ENCODE data around the gene NR2F2.

NR2F2 gene

DNA sequence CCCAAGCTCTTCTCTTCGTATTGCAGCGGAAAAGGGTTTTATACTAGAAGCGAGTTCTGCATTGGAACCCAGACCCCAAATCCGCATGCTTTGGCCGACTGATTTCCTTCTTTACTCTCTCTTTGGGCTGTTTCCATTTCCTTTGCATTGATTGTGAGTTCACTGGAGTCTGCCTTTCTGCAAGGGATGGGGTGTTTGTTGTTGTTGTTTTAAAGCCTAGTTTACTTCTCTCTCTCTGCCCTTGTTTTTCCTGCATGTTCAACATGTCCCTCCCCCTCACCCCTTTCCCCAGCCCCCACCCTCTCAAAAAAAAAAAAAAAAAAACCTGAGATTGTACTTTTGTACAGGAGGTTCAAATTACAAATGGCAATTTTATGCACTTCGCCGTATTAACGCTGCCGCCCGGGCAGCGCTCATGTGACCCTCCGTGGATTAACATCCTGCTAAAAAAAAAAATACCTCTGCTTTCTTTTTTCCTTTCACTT is 2.2 kb downstream of the NR2F2 start:
- no peak for DNase-seq (ENCODE audit: low spot score)

DNA sequence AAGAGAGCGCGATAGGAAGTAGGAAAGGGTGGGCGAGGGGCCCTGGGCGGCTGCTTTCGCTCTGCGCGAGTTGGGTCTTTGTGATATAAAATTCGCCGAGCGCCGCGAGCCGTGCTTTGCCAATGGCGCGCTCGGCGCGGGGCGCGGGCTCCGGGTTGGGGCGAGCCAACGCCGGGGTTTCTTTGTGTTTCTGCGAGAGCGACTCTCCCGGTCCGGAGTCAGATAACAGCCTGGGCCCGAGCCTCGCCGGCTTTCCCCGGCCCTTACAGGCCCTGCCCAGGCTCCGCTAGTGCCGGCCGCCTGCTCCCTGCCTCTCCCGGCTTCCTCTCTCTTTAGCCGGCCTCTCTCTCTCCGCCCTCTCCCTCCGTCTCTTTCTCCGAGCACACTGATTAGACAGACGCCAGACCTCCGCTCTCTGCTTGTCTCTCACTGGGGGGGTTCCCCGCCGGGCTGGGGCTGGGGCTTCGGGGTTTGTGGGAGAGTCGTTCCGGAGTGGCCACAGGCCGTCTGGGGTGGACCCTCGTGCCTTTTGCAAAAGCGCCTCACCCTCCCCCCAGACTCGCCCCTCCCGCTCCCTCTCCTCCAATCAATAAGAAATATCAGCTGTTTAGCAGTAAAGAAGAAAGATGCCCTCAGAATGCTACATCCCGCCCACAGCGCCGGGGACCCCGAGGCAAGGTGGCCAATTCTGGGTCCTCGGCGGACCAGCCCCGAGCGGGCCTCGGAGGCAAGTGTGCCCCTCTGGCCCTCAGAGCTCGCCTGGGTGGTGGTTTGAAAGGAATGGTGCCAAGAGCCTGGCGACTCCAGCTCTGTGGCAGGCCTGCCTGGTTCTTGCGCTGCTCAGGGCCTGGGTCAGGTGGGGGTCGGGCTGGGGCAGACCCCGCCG is 2.9 kb downstream of the NR2F2 start:
- peak; percentile 51 for DNase-seq (ENCODE audit: low spot score)

DNA sequence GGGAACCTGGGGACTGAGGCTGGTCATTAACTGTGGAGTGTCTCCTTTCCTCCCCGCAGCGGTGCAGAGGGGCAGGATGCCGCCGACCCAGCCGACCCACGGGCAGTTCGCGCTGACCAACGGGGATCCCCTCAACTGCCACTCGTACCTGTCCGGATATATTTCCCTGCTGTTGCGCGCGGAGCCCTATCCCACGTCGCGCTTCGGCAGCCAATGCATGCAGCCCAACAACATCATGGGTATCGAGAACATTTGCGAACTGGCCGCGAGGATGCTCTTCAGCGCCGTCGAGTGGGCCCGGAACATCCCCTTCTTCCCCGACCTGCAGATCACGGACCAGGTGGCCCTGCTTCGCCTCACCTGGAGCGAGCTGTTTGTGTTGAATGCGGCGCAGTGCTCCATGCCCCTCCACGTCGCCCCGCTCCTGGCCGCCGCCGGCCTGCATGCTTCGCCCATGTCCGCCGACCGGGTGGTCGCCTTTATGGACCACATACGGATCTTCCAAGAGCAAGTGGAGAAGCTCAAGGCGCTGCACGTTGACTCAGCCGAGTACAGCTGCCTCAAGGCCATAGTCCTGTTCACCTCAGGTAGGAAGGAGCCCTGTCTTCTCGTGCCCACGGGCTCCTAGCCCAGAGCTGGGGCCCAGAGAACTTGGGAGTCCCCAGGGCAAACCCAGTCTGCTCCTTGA is 3.7 kb downstream of the NR2F2 start:
- no peak for DNase-seq (ENCODE audit: low spot score)

DNA sequence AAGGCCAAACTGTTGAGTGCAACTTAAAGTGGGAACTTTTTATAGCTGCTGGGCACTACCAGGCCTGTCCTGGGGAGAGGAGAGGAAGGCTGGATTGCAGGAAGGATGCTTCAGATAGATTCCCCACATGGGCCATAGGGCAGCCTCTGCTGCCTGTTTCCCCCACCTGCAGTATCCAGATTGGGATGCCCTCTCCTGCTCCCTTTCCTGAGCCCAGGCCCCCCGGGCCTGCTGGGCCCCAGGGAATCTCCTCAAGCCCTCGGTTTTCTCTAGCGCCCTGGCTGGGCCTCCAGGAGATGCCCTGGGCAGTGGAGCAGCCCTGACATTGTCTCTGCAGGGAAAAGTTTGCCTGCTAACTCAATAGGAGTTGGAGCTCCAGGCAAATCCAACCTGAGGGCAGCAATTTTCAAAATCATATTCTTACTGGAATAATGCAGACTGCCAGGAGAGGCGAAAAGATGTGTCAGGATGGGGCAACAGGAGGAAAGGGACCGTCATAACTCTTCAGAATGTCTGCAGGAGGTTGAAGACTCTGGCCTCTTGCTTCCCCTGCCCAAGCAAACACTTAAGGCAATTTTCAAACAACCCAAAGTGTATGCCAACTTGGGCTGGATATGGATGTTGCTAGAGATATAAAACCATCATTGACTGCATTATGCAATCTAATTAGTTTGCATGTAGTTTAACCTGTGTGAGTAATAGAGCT is 4.4 kb downstream of the NR2F2 start:
- DNase-seq (ENCODE audit: low spot score) = no peak

DNA sequence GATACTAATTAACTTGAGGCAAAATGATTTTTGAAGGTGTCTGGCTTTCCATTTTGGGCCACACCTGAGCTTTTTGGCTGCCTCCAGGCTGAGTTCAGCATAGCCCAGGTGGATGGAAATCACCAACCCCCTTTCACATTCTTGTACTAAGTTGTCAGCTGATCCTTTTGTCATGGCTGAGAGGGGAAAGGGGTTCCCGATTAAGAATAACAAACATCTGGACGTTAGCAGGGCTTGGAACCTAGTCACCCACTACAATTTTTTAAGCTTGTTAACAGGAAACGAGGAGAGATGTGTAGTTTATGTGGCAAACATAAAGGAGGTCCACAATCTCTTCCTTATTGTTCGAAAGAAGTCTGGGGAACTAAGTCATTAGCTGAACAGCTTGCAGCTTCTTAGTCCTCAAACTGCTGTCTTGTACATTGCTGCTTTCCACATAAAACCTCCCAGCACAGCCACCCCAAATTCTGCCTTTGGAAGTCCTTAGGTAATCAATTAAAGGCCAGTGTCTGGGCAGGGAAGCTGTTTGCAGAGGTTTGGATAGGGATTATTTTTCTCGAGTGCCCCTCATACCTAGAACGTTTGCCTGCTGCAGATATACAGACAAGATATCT is 5.0 kb downstream of the NR2F2 start:
- DNase-seq (ENCODE audit: low spot score) = no peak

DNA sequence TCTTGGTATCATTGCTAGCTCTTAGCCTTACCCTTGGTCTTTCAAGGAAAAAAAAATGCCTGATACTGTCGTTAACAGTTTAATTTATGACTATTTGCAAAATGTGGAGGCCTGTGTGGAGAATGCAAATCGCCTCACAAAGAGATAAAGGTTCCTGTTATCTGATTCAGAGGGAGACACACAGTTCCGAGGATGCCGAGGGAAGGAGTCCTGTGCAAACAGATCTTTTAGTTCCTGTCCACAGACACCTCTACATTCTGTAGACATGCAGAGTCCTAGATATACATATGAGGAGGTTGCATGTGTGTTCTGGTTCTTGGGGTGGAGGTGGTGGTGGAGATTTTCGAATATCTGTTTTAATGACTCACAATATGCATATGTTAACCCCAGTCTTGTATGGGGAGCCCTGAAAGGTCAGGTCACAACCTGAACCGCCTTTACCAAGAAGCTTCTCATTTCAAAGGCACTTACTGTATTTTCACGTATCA is 5.7 kb downstream of the NR2F2 start:
- DNase-seq (ENCODE audit: low spot score) = no peak

DNA sequence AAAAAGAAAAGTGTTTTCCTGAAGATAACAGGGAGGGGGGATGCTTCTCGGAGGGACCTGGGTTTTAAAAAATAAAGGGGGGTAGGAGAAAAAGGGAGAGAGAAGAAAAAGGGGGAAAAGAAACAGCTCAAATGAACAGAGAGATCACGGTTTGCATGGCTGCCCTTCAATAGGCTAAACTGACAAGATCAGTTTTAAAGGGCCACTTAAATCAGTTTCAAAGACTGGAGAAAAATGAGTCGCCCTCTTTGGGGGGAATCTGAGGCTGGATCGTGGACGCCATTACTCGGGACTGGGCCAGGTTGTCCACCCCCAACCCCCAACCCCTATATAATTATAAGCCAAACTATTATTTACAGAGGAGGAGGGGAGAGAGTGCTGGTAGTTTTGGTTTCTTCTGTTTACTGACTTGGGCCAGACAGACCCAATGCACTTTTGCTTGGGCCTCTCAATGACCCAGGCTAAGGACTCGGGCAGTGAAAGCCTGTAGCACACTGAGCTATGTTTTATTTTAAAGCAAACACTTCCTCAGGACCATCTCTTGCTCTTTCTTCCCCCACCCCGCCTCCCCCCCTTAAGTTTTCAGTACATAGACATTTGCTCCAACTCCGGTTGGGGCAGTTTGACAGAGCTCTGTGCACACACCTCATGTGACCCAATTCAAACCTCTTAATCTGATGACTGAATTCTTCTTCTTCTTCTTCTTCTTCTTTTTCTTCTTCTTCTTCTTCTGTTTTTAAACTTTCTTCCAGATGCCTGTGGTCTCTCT is 6.3 kb downstream of the NR2F2 start:
- DNase-seq (ENCODE audit: low spot score) = no peak

DNA sequence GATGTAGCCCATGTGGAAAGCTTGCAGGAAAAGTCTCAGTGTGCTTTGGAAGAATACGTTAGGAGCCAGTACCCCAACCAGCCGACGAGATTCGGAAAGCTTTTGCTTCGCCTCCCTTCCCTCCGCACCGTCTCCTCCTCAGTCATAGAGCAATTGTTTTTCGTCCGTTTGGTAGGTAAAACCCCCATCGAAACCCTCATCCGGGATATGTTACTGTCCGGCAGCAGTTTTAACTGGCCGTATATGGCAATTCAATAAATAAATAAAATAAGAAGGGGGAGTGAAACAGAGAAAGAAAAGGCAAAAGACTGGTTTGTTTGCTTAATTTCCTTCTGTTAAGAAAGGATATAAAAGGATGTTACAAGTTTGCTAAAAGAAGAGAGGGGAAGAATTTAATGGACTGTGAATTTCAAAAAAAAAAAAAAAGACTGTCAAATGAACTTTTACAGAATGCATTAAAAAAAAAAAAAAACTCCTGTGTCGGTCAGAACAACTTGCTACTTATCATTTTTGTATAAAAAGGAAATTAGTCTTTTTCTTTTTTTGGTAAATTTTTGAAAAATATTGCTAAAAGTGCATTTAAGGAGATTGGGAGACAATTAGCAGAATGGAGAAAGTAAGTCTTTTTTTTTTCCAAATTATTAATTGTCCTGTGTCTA is 7.0 kb downstream of the NR2F2 start:
- DNase-seq (ENCODE audit: low spot score) = no peak

DNA sequence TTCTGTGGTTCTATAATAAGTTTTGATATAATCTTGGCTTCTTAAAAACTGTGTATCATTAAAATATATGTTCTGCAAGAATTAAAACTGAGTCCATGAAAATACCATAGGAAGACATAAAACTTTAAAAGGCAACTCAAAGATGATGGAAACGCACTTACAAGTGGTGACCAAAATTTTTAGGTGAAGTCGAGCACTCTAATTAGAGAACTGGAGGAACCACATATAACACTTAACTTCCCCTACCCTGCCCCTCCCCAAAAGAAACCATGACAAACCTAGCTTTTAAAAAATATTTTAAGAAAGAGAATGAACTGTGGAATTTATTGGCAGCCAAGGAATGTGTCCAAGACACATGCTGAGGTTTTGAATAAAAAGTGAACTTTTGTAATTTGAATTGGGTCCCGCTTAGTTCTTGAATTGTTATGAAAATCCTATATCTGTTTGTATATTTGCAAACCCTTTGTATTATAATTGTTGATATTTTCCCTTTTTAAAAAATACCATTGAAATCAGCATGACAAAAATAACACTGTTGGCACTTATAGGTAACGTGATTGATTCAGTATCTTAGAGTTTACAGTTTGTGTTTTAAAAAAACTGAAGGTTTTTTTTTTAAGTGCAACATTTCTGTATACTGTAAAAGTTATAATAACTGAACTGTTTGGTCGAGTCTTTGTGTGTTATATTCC is 7.7 kb downstream of the NR2F2 start:
- no peak for DNase-seq (ENCODE audit: low spot score)

DNA sequence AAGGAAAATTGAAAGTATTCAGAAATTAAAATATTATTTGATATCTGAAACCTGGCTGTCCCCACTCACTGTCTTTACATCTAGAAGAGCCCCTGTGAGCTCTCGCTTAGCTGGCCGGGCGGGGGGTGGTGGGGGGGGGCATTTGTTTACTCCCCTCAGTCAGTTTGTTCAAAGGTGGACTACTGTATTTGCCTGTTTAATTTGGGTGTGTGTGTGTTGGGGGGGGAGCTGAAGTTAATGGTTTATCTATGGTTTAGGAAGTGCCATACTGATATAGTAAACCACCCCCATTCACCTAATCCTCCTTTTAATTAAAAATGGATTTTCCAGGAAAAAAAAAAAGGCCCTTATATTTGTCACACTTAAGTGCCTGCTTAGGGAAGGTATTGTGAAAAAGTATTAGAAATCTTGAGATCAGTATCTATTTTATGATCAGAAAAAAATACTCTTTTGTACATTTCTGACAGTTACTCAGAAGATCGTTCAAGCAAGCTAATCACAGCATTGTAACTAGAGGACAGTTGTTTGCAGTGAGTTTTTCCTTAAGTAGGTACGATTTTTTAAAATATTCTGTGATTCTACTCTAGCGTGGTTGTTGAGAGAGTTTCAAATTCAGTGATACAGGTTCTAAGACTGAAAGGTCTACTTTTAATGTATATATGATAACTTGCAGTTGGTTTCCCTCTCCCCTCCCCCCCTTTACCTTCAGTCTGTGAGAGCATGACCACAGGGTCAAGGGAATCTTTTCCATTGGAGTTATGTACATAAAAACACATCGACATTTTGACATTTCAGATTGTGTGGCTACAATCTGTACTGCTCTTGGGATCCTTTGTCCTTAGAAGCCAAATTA is 8.5 kb downstream of the NR2F2 start:
- no peak for DNase-seq (ENCODE audit: low spot score)

DNA sequence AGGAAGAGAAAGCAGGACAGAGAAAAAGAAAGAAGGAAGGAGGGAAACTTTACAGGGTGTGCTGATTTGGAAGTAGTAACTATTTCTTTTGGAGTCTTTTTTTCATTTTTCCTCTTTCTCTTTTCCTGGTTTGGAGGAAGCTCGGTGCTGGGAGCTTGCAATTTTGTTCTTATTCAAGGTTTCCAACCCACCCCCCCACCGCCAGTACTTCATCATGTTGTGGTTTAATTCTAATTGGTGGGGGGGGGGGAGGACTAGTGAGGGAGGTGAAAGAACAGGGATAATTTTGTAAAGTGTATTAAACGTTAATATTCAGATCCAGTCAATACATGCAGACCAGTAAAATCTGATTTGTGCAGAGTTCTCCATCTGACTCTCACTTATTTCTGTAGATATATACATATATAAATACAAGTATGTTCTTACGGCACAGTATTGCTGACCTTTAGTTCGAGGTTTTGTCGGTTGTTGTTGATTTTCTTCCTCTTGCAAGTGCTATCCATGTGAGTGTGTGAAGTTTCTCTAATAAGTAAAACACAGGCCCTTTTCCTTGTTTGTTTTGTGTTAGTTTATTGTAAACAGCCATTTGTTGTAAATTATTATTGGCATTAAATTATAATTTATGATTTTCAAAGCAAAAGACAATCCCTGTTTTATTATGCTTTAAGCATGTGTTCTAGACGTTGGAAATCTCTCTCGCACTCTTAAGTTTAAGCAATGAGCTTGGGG is 9.3 kb downstream of the NR2F2 start:
- no peak for DNase-seq (ENCODE audit: low spot score)

DNA sequence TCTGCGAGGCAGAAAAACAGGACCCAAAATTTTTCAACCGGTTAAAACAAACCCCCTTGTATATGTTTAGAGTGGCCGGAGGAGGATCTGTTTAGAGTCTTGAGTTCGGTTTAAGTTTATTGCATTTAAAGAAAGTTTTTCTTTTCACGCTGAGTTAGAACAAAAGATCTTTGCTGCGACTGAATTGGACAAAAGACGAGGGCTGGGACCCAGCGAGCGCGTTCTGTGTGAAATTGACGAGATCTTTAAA is 9.8 kb downstream of the NR2F2 start:
- no peak for DNase-seq (ENCODE audit: low spot score)

DNA sequence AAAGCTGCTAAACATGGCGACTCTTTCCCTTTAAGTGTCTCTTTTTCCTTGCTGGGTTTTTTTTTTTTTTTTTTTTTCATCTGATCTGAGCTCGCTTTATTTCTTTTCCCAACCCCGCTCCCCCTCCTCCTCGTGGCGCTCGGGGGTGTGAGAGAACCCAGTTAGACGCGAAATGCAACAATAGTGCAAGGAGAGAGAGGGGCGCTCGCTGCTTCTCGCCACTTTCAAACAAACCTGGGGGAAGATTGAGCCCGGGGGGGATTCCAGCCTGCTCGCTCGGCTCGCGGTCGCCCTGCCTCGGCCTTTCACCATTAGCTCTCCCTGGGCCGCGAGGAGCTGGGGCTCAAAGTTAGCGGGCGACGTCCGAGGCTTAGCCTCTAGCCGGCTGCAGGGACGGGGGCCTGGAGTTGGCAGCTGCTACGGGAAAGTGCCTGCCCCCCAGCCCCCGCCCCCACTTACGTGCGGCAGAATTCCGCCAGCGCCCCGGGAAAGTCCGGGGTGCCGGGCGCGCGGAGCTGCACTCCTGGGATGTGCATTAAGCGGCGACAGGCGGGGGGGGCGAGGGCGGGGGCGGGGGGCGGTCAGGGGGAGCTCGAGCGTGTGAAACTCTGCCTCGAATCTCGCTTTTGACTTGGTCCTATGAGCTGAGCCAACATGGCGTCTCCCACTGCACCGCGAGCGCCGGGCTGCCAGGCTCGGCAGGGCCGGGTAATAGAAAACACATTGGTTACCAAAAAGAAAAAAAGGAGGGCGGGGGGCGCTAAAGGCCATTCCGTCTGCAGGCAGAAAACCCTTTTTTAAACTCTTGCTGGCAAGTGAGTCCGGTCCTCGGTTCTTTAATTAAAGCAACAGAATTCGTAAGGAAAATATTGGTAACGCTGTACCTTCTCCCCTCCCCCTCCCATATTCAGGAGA is 10.4 kb downstream of the NR2F2 start:
- DNase-seq (ENCODE audit: low spot score) = peak; percentile 75

DNA sequence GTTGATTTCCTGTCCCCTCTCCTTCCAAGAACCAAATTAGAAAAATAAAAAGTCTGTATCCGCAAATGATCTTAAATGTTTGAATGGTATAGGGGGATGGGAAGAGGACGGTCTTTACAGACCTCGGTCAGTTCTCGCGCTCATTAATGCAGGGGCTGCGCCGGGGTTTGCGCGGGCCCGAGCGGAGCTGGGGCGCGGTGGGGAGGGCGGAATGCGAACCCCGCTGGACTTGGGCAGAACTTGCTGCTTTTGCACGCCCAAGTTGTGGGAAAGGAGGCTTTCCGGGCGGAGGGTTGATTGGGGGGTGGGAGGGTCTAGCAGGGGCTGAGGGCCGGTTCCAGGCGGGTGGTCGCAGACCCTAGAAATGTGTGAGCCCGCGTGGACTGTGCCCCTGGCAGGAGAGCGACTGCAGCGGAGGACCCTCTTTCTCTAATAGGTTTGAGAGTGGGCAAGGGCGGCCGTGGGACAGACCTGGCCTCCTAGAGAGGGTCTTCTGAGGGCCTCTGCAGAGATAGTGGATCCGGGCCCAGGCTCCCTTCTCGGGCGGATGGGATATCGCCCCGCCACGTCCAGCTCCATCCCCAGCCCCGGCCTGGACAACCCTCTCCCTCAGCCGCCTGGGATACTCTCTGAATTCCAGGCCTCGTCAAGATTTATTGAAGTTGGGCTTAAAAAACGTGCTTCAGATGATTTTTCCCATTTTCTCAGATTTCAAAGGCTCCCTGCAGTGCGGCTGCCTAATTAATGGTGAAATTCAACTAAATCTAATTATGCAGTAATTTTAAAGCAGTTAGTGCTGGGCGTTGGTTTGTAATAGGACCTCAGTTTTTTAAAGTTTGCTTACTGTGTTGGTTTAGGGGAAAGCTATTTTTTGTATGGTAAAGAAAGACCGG is 11.3 kb downstream of the NR2F2 start:
- DNase-seq (ENCODE audit: low spot score) = peak; percentile 20

DNA sequence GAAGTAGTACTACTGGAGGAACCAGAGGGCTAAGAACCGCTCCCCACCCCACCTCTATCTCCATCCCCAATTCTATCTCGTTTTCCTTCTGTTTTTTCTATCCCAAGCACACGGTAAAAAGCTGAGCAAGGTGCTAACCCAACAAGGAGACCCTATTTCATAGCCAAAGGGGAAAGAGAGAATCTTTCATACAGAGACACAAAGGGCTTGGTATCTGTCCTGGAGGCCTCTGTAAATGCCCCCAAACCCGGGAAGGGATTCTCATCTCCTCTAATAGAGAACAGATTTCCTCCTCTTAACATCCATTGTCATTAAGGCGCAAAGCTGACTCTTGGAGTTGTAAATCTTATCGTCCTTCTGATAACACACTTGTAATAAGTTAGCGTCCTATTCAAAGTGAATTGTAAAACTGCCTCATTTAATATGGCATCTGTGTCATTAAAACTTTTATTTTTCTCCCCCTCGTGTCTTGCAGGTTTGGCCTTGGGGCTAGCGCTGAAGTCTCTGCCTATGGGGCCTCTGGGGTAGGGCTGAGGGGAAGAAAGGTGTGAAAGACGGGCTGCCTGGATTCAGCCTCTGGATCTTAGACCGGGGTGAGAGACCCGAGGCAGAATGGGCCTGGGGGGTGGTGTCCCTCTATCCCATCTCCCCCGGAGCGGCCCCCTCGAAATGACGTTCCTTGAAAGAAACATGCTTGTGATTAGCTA is 12.1 kb downstream of the NR2F2 start:
- DNase-seq (ENCODE audit: low spot score) = peak; percentile 7

Measured in D341Med (cell line).